BJ (cell line): ENCODE measurements around the gene RAD21L1. TPM values are rescaled to one million over a fixed set of nuclear protein-coding genes. Genes with fewer than 3 reads are reported as not detected.
"Not testable (repeated sequence)": the region's sequence is repeated elsewhere in the genome, so short reads cannot be mapped to it uniquely, and the experiment has no call there.

Experiments
- CTCF ChIA-PET: fragments of 350-600 bp; formaldehyde crosslinking; extraction: SDS; loops from one replicate; lab custom pipeline; 2021; ENCODE audit warnings: antibody characterized with exemption, inconsistent platforms; lab: Yijun Ruan, JAX
- POLR2A ChIA-PET: fragments of 300-600 bp; sonication (Branson Sonifier 250); formaldehyde crosslinking; extraction: SDS; loops from one replicate; lab custom pipeline; 2021; ENCODE audit warnings: antibody characterized with exemption; lab: Charles Lee
- DNase-seq: peaks from one replicate; pipeline ENCODE4 v3.0.0-alpha.2; 2011; ENCODE audit warnings: low read depth
- H3K27me3 ChIP-seq: 2 replicates; pipeline ENCODE4 v1.6.0; 2011; ENCODE audit warnings: low read length; ENCODE audit not compliant: control insufficient read depth, insufficient read depth
- H3K36me3 ChIP-seq: 2 replicates; pipeline ENCODE4 v1.5.1; 2011; ENCODE audit warnings: low read length; ENCODE audit not compliant: control insufficient read depth, insufficient read depth
- H3K4me3 ChIP-seq: 2 replicates; pipeline ENCODE4 v1.5.1; 2011; ENCODE audit warnings: low read depth, mild to moderate bottlenecking, control low read depth, low read length
- polyA plus RNA-seq: library from polyadenylated mRNA; depleted of rRNA; stranded (reverse); fragments of >200 nt; gene quantifications from 2 replicates; pipeline ENCODE4 v1.2.3, GENCODE V29; 2011
- TF ChIP-seq, protein P1 (sequence below): IDR thresholded peaks from 2 replicates; pipeline ENCODE4 v1.5.1; 2011; ENCODE audit warnings: low read depth, mild to moderate bottlenecking, control low read depth, inconsistent platforms, low read length, moderate library complexity; ENCODE audit not compliant: insufficient read depth

The RAD21L1 gene
- polyA plus RNA-seq, 1 experiment, result 0.06 TPM

DNA sequence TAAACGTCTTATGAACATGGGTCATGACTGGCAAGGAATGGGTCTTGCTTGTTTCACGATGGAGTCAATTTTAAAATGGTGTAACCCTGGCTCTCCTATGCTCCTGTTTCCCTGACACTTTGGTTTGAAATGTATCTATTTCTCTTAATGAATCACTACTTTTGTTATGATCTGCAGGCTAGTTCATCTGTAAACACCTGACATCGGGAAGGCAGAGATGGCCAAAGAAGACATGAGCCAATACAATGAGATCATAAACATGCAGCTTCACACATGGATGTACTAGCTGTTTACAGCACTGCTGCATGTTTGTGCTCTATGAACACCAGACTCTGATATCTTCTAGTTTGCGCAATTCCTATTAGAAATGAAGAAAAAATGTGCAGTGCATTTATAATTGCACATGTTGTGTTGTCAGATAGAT, 11.0 kb upstream of the RAD21L1 start:
- Histone ChIP-seq H3K36me3 (no peaks in the 10 kb centered on the region), H3K4me3 (no peak overlapping the region), H3K27me3 (peaks cover 3% of the 10 kb centered on the region)
- TF ChIP-seq, protein P1, sequence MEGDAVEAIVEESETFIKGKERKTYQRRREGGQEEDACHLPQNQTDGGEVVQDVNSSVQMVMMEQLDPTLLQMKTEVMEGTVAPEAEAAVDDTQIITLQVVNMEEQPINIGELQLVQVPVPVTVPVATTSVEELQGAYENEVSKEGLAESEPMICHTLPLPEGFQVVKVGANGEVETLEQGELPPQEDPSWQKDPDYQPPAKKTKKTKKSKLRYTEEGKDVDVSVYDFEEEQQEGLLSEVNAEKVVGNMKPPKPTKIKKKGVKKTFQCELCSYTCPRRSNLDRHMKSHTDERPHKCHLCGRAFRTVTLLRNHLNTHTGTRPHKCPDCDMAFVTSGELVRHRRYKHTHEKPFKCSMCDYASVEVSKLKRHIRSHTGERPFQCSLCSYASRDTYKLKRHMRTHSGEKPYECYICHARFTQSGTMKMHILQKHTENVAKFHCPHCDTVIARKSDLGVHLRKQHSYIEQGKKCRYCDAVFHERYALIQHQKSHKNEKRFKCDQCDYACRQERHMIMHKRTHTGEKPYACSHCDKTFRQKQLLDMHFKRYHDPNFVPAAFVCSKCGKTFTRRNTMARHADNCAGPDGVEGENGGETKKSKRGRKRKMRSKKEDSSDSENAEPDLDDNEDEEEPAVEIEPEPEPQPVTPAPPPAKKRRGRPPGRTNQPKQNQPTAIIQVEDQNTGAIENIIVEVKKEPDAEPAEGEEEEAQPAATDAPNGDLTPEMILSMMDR, result no peak
- ChIA-PET POLR2A (no interaction called here), CTCF (interaction anchor here (0.8 kb wide), 1 partner anchor 93 kb away, joined by 3 read pairs; no protein-coding TSS in a partner anchor)
- DNase-seq, result no peak

DNA sequence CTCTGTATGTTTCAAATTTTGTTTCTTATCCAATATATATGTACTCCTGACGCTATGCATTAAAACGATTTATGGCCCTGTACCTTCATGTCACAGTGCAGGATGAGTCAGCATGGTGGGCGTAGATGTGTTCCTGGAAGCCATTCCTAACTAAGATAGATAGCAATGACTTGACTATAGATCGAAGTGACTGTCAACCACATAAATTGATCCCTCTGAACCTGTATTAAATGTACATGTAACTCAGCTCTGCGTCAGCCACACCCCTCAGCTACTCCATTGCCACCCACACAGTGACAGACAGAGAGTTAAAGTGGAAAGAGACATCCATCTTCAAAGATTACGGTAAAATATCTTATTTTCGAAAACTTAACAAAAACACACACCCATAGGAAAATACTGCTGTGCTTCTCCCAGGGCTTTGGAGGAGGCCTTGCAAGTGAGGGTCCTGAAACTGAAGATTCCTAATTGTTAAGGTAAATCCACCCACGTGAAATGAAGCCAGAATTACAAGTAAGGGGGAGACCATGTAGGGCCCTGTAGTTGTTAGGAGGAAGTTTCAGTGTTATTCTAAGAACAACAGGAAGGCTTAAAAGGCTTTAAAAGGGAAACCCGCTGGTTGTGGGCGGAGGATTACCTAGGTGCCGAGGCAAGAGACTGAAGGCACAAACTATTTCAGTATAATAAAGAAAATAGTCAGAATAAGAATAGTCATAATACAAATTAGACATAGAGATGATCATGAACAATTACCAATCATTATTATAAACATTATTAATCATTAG, 10.3 kb upstream of the RAD21L1 start:
- H3K36me3 ChIP-seq, result no peaks in the 10 kb centered on the region
- CTCF ChIA-PET, result interaction anchor here (0.8 kb wide), 1 partner anchor 92 kb away, joined by 3 read pairs; no protein-coding TSS in a partner anchor
- no peak overlapping the region for H3K4me3 ChIP-seq
- TF ChIP-seq, protein P1, result no peak
- no peak for DNase-seq
- POLR2A ChIA-PET, result no interaction called here
- peaks cover 3% of the 10 kb centered on the region for H3K27me3 ChIP-seq

DNA sequence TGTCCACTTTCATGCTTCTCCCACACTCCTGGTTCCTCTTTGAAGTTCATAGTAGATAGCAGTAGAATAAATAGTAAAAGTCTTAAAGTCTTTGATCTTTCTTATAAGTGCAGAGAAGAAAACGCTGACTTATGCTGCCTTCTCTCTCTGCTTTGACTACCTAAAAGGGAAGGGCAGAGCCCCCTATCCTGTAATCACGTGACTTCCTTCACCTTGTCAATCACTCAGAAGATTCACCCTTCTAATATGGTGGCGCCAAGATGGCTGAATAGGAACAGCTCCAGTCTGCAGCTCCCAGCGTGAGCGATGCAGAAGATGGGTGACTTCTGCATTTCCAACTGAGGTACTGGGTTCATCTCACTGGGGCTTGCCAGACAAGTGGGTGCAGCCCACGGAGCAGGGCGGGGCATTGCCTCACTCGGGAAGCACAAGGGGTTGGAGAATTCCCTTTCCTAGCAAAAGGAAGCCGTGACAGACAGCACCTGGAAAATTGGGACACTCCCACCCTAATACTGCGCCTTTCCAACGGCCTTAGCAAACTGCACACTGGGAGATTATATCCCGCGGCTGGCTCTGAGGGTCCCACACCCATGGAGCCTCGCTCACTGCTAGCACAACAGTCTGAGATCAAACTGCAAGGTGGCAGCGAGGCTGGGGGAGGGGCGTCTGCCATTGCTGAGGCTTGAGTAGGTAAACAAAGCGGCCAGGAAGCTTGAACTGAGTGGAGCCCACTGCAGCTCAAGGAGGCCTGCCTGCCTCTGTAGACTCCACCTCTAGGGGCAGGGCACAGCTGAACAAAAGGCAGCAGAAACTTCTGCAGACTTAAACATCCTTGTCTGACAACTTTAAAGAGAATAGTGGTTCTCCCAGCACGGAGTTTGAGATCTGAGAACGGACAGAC, 9.1 kb upstream of the RAD21L1 start:
- POLR2A ChIA-PET, H3K27me3 ChIP-seq, H3K36me3 ChIP-seq, H3K4me3 ChIP-seq, DNase-seq, CTCF ChIA-PET: not testable (repeated sequence)

DNA sequence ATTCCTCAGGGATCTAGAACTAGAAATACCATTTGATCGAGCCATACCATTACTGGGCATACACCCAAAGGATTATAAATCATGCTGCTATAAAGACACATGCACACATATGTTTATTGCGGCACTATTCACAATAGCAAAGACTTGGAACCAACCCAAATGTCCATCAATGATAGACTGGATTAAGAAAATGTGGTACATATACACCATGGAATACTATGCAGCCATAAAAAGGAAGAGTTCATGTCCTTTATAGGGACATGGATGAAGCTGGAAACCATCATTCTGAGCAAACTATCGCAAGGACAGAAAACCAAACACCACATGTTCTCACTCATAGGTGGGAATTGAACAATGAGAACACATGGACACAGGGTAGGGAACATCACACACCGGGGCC, 3.1 kb upstream of the RAD21L1 start:
- H3K27me3 ChIP-seq, H3K4me3 ChIP-seq, H3K36me3 ChIP-seq, POLR2A ChIA-PET, DNase-seq: not testable (repeated sequence)
- CTCF ChIA-PET, result interaction anchor here (2.2 kb wide), 1 partner anchor 10 kb away, joined by 5 read pairs; no protein-coding TSS in a partner anchor

DNA sequence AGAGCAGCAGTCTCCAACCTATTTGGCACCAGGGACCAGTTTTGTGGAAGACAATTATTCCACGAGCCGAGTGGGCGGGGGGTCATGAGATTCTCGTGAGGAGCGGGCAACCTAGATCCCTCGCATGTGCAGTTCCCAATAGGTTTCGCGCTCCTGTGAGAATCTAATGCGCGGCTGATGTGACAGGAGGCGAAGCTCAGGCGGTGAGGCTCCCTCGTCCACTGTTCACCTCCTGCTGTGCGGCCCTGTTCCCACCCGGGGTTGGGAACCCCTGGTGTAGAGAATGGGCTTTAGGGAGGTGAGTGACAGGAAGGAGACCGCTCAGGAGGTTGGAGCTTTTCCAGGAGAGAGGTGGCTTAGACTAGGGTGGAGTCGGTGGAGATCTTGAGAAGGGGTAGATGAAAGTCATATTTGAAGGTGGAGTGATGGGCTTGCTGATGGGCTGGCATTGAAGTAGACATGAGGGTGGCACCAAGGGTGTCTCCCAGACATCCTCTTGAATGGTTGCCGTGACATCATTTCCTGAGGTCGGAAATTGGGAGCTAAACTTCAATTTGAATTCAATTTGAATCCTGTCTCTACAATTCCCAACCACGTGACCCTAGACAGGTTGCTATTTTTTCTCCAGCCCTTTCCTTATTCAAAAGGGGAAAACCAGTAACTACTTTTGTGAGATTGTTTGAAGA, 1.5 kb upstream of the RAD21L1 start:
- ChIA-PET POLR2A (no interaction called here), CTCF (interaction anchor here (1.6 to 2.0 kb wide), 3 partner anchors 11 to 116 kb away, joined by 4 to 5 read pairs (median 5); no protein-coding TSS in a partner anchor)
- TF ChIP-seq, protein P1, result no peak
- DNase-seq, result no peak
- no peak overlapping the region for H3K4me3 ChIP-seq
- peaks cover 2% of the 10 kb centered on the region; the same call in 1 of the 2 replicates for H3K27me3 ChIP-seq
- H3K36me3 ChIP-seq, result no peaks in the 10 kb centered on the region
